ENCODE results near the gene PTPRN2.

GRCh38 chr7:158310924-158311666 is 276.5 kb downstream of the PTPRN2 start:
- no peak for TF ChIP-seq CTCF (conservative IDR thresholded peaks at IDR 0.05 in 1 of 2, IDR thresholded peaks at IDR 0.05 in 1 of 2; ENCODE audit: low read depth in 1 of 2, low read length in 2 of 2)
- no peak for TF ChIP-seq EZH2 (IDR thresholded peaks at IDR 0.05; ENCODE audit: low read length, missing control alignments)

All from fibroblast of lung (primary cell).